Activated naive CD4-positive, alpha-beta T cell treated with anti-CD3 and anti-CD28 coated beads, Interleukin-2, amount 50 U/mL, for 16 hours (primary cell): ENCODE results near the gene SLC26A6.

ENCODE experiments used
- DNase-seq: peaks from one replicate; pipeline ENCODE4 v3.0.0-alpha.2; 2020

The SLC26A6 gene

GRCh38 chr3:48598323-48599076 lies 36.8 kb downstream of the SLC26A6 start:
- DNase-seq: no peak

- DNase-seq: no peak
These were observed 37.9 kb downstream of the SLC26A6 start for GRCh38 chr3:48597408-48597800.

- no peak for DNase-seq
These were observed 38.4 kb downstream of the SLC26A6 start for GRCh38 chr3:48596676-48597407.

- DNase-seq: no peak
These were observed 39.1 kb downstream of the SLC26A6 start for GRCh38 chr3:48596157-48596556.

- no peak for DNase-seq
These were observed 39.6 kb downstream of the SLC26A6 start for GRCh38 chr3:48595526-48596121.

GRCh38 chr3:48595075-48595525 lies 40.2 kb downstream of the SLC26A6 start, which contains the start of gene COL7A1:
TSS of gene COL7A1 (minus strand) at chr3:48595329. CDS start at chr3:48595159, 170 bp downstream.
- DNase-seq: no peak

GRCh38 chr3:48594417-48595049 lies 40.7 kb downstream of the SLC26A6 start:
- no peak for DNase-seq

- DNase-seq: no peak
These were observed 41.9 kb downstream of the SLC26A6 start for GRCh38 chr3:48593337-48593736.

- no peak for DNase-seq
These were observed 42.7 kb downstream of the SLC26A6 start for GRCh38 chr3:48592519-48593087.

GRCh38 chr3:48591886-48592518 lies 43.3 kb downstream of the SLC26A6 start:
- DNase-seq: no peak

- DNase-seq: no peak
These were observed 43.8 kb downstream of the SLC26A6 start for GRCh38 chr3:48591436-48591835.

- DNase-seq: no peak
These were observed 47.0 kb downstream of the SLC26A6 start for GRCh38 chr3:48588230-48588629.

GRCh38 chr3:48587686-48588085 lies 47.6 kb downstream of the SLC26A6 start:
- DNase-seq: no peak

GRCh38 chr3:48585411-48585810 lies 49.9 kb downstream of the SLC26A6 start:
- no peak for DNase-seq

- no peak for DNase-seq
These were observed 50.4 kb downstream of the SLC26A6 start for GRCh38 chr3:48584836-48585235.

GRCh38 chr3:48581621-48582481 lies 53.4 kb downstream of the SLC26A6 start:
- no peak for DNase-seq

GRCh38 chr3:48576647-48577046 lies 58.6 kb downstream of the SLC26A6 start:
- DNase-seq: no peak
